GM23248 (cell line): Measurements from ENCODE around the gene ANKRD1. TPM values are rescaled to one million over a fixed set of nuclear protein-coding genes. Genes with fewer than 3 reads are reported as not detected.

Source experiments
- DNase-seq: peaks from one replicate; pipeline ENCODE4 v3.0.0-alpha.2; 2015
- H2AFZ ChIP-seq: fragments of 200-600 bp; sonication (generic); 2 replicates; pipeline ENCODE4 v1.6.1; 2016; ENCODE audit warnings: antibody characterized with exemption
- H3F3A ChIP-seq: fragments of 200-600 bp; sonication (generic); 2 replicates; pipeline ENCODE4 v1.6.1; 2016; ENCODE audit warnings: mild to moderate bottlenecking, antibody characterized with exemption, mixed run types; ENCODE audit not compliant: insufficient read depth
- H3K27ac ChIP-seq: fragments of 200-600 bp; sonication (generic); 2 replicates; pipeline ENCODE4 v1.5.1; 2016; ENCODE audit warnings: mild to moderate bottlenecking
- H3K27me3 ChIP-seq: fragments of 200-600 bp; sonication (generic); replicated peaks from 2 replicates; pipeline ENCODE4 v1.6.1; 2016; ENCODE audit warnings: mild to moderate bottlenecking; ENCODE audit not compliant: insufficient read depth
- H3K36me3 ChIP-seq: fragments of 200-600 bp; sonication (generic); 2 replicates; pipeline ENCODE4 v1.6.1; 2016; ENCODE audit warnings: low read depth, mild to moderate bottlenecking
- H3K4me1 ChIP-seq: fragments of 200-600 bp; sonication (generic); 2 replicates; pipeline ENCODE4 v1.6.1; 2016; ENCODE audit warnings: mild to moderate bottlenecking; ENCODE audit not compliant: insufficient read depth
- H3K4me2 ChIP-seq: fragments of 200-600 bp; sonication (generic); one replicate; pipeline ENCODE4 v1.6.1; 2016; ENCODE audit warnings: mild to moderate bottlenecking; ENCODE audit not compliant: unreplicated experiment
- H3K4me3 ChIP-seq: fragments of 200-600 bp; sonication (generic); 2 replicates; pipeline ENCODE4 v1.5.1; 2016; ENCODE audit warnings: mild to moderate bottlenecking
- H3K79me2 ChIP-seq: fragments of 200-600 bp; sonication (generic); 2 replicates; pipeline ENCODE4 v1.6.1; 2016; ENCODE audit warnings: mild to moderate bottlenecking; ENCODE audit not compliant: insufficient read depth
- H3K9ac ChIP-seq: fragments of 200-600 bp; sonication (generic); 2 replicates; pipeline ENCODE4 v1.6.1; 2016; ENCODE audit warnings: mild to moderate bottlenecking
- H3K9me2 ChIP-seq: fragments of 200-600 bp; sonication (generic); 2 replicates; pipeline ENCODE4 v1.6.1; 2016; ENCODE audit warnings: mixed run types, mild to moderate bottlenecking, moderate library complexity; ENCODE audit not compliant: insufficient read depth
- H3K9me3 ChIP-seq: fragments of 200-600 bp; sonication (generic); one replicate; pipeline ENCODE4 v1.6.1; 2017; ENCODE audit warnings: low read depth
- H4K20me1 ChIP-seq: fragments of 200-600 bp; sonication (generic); 2 replicates; pipeline ENCODE4 v1.6.0; 2016; ENCODE audit not compliant: insufficient read depth
- EZH2 ChIP-seq: fragments of 200-600 bp; sonication (generic); IDR thresholded peaks from 2 replicates; pipeline ENCODE4 v1.6.1; 2018; ENCODE audit warnings: antibody characterized with exemption, mild to moderate bottlenecking; ENCODE audit not compliant: insufficient read depth, poor library complexity, severe bottlenecking
- EZH2phosphoT487 ChIP-seq: fragments of 200-600 bp; sonication (generic); IDR thresholded peaks from 2 replicates; pipeline ENCODE4 v1.6.1; 2018; ENCODE audit warnings: antibody characterized with exemption, moderate library complexity, mild to moderate bottlenecking, low read depth; ENCODE audit not compliant: insufficient read depth
- WGBS, 2 experiments: methylation state at CpG; one replicate each; pipeline ENCODE4 v1.1.6; 2015 to 2017; ENCODE audit warnings: low lambda C conversion rate in 2 of 2, low coverage in 1 of 2; ENCODE audit errors: missing lambda C conversion rate in 2 of 2; 5-methylcytosine and 5-hydroxymethylcytosine counted together
- in situ Hi-C: fragments of 300-500 bp; cut with MboI; formaldehyde crosslinking; loops from 2 replicates; pipeline ENCODE4 v1.15.0; 2020
- polyA plus RNA-seq: library from polyadenylated mRNA; unstranded; fragments of >200 nt; fragmentation: Nextera tagmentation; extraction: Ambion mirVana; gene quantifications from 2 replicates; pipeline ENCODE4 v1.2.1, GENCODE V29; 2016
- total RNA-seq: library from RNA; depleted of rRNA; stranded (reverse); fragments of >200 nt; shearing (Covaris generic); gene quantifications from 2 replicates; pipeline ENCODE4 v1.2.3, GENCODE V29; 2014

The ANKRD1 gene
- total and polyA plus RNA-seq, 2 experiments from 2014 or later: 3.6 to 10.9 TPM

DNA sequence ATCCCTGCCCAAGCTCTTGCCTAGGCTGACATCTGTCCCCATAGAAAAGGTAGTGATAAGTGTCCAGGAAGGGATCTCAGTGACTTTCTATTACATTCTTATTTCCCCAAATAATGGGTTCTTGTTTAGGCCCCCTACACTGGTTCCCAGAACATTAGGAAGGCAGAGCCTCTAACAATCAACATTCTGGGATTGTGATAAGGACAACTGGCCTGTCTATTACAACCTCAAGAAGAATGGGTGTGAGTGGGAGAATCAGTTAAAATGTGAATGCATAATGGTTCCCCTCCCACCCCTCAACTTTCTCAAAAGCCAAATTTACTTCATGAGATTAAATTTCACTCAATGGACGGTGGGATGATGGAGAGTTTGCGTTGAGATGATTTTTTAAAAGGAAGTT lies 6.4 kb upstream of the ANKRD1 start:
- Histone ChIP-seq H2AFZ (no peak overlapping the region), H4K20me1 (no peaks in the 10 kb centered on the region), H3K27ac (no peak overlapping the region), H3K36me3 (no peaks in the 10 kb centered on the region), H3K4me1 (peaks cover 39% of the 10 kb centered on the region), H3K4me2 (no peak overlapping the region), H3K4me3 (no peak overlapping the region), H3K27me3 (no peaks in the 10 kb centered on the region), H3K9ac (no peak overlapping the region), H3K9me3 (no peaks in the 10 kb centered on the region), H3F3A (peaks cover 41% of the 10 kb centered on the region), H3K79me2 (no peaks in the 10 kb centered on the region), H3K9me2 (no peaks in the 10 kb centered on the region)
- TF ChIP-seq EZH2: no peak
- no peak for DNase-seq
- WGBS, 2 experiments: 76 to 93% methylated on average over 2 of the region's 2 CpGs
- in situ Hi-C loops: no loop called here

DNA sequence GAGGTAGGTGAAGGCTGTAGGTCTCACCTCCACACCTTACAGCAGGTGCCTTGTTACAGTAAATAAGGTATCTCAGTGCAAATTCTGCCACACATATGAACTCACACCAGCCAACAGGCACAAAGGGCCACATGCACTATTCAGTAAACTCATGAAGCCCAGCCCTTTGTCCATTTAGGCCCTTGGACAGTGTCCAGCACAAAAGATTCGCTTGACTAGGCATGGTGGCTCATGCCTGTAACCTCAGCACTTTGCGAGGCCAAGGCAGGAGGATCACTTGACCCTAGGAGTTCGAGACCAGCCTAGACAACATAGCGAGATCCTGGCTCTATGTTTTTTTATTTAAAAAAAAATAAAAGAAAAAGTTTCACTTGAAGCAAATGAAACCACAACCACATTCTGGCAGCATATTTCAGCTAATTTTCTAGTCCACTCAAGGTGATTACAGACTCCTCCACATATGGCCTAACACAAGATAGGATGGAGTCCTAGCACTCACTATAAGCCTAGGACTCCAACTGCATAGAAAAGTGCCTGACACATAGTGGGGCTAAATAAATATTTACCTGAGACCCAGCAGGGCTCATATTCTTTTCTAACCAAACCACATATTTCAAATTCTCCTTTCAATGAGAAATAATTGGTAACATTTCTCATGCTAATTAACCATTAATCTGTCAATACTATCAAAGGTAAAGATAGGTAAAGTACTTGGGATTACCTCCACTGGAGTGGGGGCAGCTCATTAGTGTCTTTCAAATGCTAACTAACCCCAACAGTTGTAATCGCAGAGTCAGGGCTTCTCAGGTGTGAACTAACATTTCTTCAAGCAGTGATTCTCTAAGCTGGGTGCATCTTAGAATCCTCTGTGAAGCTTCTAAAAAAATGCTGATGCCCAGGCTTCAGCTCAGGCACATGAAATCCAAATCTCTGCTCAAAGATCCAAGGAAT lies 4.5 kb upstream of the ANKRD1 start:
- Histone ChIP-seq H3K9ac (no peak overlapping the region), H3K27ac (no peak overlapping the region), H3K4me2 (no peak overlapping the region), H3K79me2 (no peaks in the 10 kb centered on the region), H4K20me1 (no peaks in the 10 kb centered on the region), H3K4me1 (peaks cover 37% of the 10 kb centered on the region), H3K9me3 (no peaks in the 10 kb centered on the region), H3K36me3 (no peaks in the 10 kb centered on the region), H3K9me2 (no peaks in the 10 kb centered on the region), H3K27me3 (no peaks in the 10 kb centered on the region), H3F3A (peaks cover 21% of the 10 kb centered on the region), H2AFZ (no peak overlapping the region), H3K4me3 (no peak overlapping the region)
- TF ChIP-seq EZH2 (no peak), EZH2phosphoT487 (no peak)
- DNase-seq: no peak
- in situ Hi-C loops: no loop called here
- 91 to 94% methylated on average over 5 of the region's 5 CpGs for WGBS, 2 experiments

DNA sequence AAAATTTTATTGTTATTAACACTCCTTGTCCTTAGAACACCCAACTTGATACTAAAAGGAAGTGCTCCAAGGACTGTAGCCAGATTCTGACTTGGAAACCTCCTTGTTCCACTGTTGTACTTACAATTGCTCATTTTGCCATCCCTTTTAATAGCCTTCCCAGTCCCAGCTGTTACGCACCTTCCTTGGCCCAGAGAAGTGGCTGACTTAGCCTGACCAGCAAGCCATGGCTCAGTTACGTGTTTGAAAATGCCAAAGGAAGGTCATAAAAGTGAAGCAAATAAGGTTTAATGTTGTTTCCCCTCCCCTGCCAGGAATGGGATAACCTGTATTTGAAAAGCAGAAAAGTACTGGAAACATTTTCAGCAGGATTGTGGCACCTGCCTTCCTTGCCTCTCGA lies 3.7 kb upstream of the ANKRD1 start:
- no peak for DNase-seq
- H3K4me2 ChIP-seq: no peak overlapping the region
- peaks cover 37% of the 10 kb centered on the region for H3K4me1 ChIP-seq
- 97 to 99% methylated on average over 3 of the region's 3 CpGs for WGBS, 2 experiments
- H2AFZ ChIP-seq: no peak overlapping the region
- no peaks in the 10 kb centered on the region for H3K27me3 ChIP-seq
- no peaks in the 10 kb centered on the region for H4K20me1 ChIP-seq
- no peaks in the 10 kb centered on the region for H3K9me3 ChIP-seq
- H3K36me3 ChIP-seq: no peaks in the 10 kb centered on the region
- H3K9ac ChIP-seq: no peak overlapping the region
- in situ Hi-C loops: no loop called here
- peaks cover 13% of the 10 kb centered on the region for H3F3A ChIP-seq
- H3K9me2 ChIP-seq: no peaks in the 10 kb centered on the region
- no peak overlapping the region for H3K4me3 ChIP-seq
- no peaks in the 10 kb centered on the region for H3K79me2 ChIP-seq
- no peak for TF ChIP-seq EZH2phosphoT487
- no peak for TF ChIP-seq EZH2
- no peak overlapping the region for H3K27ac ChIP-seq

DNA sequence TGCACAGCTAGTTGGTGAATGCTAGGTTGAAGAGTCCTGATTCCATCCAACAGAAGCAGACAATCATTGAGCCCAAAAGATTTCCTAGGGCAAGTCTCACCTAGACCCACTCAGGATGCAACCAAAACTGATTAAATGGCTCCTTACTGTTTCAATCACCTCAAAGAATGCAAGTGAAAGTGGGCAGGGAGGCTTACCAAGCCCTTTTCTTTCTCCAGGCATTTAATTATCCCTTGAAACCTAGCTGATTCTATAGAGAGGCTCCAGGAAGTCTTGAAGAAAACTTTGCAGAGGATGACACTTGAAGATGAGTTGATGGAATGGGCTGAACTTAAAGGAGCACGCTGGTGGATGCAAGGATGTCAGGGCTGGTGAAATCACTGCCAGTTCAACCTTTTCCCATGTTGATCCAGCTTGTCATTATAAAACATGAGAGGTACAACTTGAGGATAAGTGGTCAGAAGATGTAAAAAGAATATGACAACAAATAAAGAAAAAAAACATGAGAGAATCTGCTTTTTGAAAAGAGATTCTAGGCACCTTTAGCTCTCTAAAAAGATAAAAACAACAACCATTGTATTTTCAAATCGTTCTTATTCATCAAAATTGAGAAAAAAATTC lies 2.3 kb upstream of the ANKRD1 start:
- in situ Hi-C loops: no loop called here
- Histone ChIP-seq H3K9me2 (no peaks in the 10 kb centered on the region), H3F3A (peaks cover under 1% of the 10 kb centered on the region; the same call in 1 of the 2 replicates), H3K9ac (no peak overlapping the region), H3K79me2 (no peaks in the 10 kb centered on the region), H3K4me1 (peaks cover 32% of the 10 kb centered on the region), H3K9me3 (no peaks in the 10 kb centered on the region), H3K36me3 (no peaks in the 10 kb centered on the region), H3K27ac (no peak overlapping the region), H3K4me3 (no peak overlapping the region), H3K4me2 (no peak overlapping the region), H4K20me1 (no peaks in the 10 kb centered on the region), H2AFZ (no peak overlapping the region), H3K27me3 (no peaks in the 10 kb centered on the region)
- WGBS, 2 experiments: 69 to 70% methylated on average over 2 of the region's 2 CpGs
- TF ChIP-seq EZH2phosphoT487: no peak
- no peak for DNase-seq
